T-cell (primary cell): Measurements from ENCODE around the gene IL37. TPM values are rescaled to one million over a fixed set of nuclear protein-coding genes. Genes with fewer than 3 reads are reported as not detected.

Experiments used
- ATAC-seq, 4 experiments: fragments of 200-7000 bp in 3 of 4; fragments of 150-1000 bp in 1 of 4; cut with Tn5 transposase; replicated peaks in 1 of 4; 1 replicate in 3 of 4; 2 replicates in 1 of 4; pipeline ENCODE4 v1.10.0; 2021; ENCODE audit warnings: moderate library complexity in 3 of 4, mild to moderate bottlenecking in 2 of 4, moderate number of reproducible peaks in 1 of 4
- CTCF ChIA-PET, 2 donors: fragments of 300-600 bp; sonication (Branson Sonifier 250); formaldehyde crosslinking; loops; one replicate each; lab custom pipeline; 2022; ENCODE audit warnings: antibody characterized with exemption in 2 of 2; lab: Charles Lee
- POLR2A ChIA-PET, 2 donors: fragments of 300-600 bp; sonication (Branson Sonifier 250); formaldehyde crosslinking; loops; one replicate each; lab custom pipeline; 2022; ENCODE audit warnings: antibody characterized with exemption in 2 of 2; lab: Charles Lee
- DNase-seq, 35 experiments: peaks; one replicate each; pipeline versions ENCODE4 v3.0.0 to v3.0.0-alpha.2; 2013 to 2023
- H3K27ac ChIP-seq: one replicate; pipeline ENCODE4 v1.5.1; 2013; ENCODE audit warnings: low read length
- H3K27me3 ChIP-seq, 2 experiments: replicated peaks in 1 of 2; 1 replicate in 1 of 2; 2 replicates in 1 of 2; pipeline versions ENCODE4 v1.6.1 to v1.7.0; 2013; ENCODE audit warnings: low read length in 1 of 2, mixed read lengths in 1 of 2; ENCODE audit not compliant: control insufficient read depth in 2 of 2, insufficient read depth in 2 of 2; ENCODE audit errors: extremely low read depth in 1 of 2
- H3K36me3 ChIP-seq, 2 donors: 1 replicate in 1 of 2; 2 replicates in 1 of 2; pipeline versions ENCODE4 v1.6.1 to v1.7.0; 2013; ENCODE audit warnings: low read length in 1 of 2; ENCODE audit not compliant: control insufficient read depth in 2 of 2, insufficient read depth in 1 of 2; ENCODE audit errors: extremely low read depth in 1 of 2
- H3K4me1 ChIP-seq, 2 experiments: 1 replicate in 1 of 2; 2 replicates in 1 of 2; pipeline versions ENCODE4 v1.6.1 to v1.7.0; 2013; ENCODE audit warnings: low read length in 2 of 2, mixed read lengths in 1 of 2; ENCODE audit not compliant: insufficient read depth in 2 of 2, control insufficient read depth in 1 of 2; ENCODE audit errors: extremely low read depth in 1 of 2
- H3K4me3 ChIP-seq, 2 donors: 1 replicate in 1 of 2; 2 replicates in 1 of 2; pipeline versions ENCODE4 v1.5.1 to v1.7.0; 2013; ENCODE audit warnings: mild to moderate bottlenecking in 2 of 2, low read length in 1 of 2, moderate library complexity in 1 of 2; ENCODE audit not compliant: control insufficient read depth in 1 of 2; ENCODE audit errors: extremely low read depth in 1 of 2
- H3K9me3 ChIP-seq: 2 replicates; pipeline ENCODE4 v1.7.0; 2013
- H3K27ac Mint-ChIP-seq, 2 donors: one replicate each; pipeline ENCODE4 v1.8.0; 2020 to 2021; ENCODE audit warnings: mild to moderate bottlenecking in 2 of 2, mixed read lengths in 2 of 2
- H3K27me3 Mint-ChIP-seq, 2 donors: one replicate each; pipeline ENCODE4 v1.8.0; 2021 to 2022; ENCODE audit warnings: mixed read lengths in 2 of 2
- H3K36me3 Mint-ChIP-seq: one replicate; pipeline ENCODE4 v1.8.0; 2021; ENCODE audit warnings: mixed read lengths
- H3K4me1 Mint-ChIP-seq, 3 donors: one replicate each; pipeline ENCODE4 v1.8.0; 2020 to 2022; ENCODE audit warnings: mixed read lengths in 3 of 3, mild to moderate bottlenecking in 1 of 3
- H3K4me3 Mint-ChIP-seq, 3 donors: one replicate each; pipeline ENCODE4 v1.8.0; 2020 to 2022; ENCODE audit warnings: mild to moderate bottlenecking in 3 of 3, mixed read lengths in 3 of 3, moderate library complexity in 3 of 3
- H3K9me3 Mint-ChIP-seq, 3 donors: one replicate each; pipeline ENCODE4 v1.8.0; 2020 to 2022; ENCODE audit warnings: mixed read lengths in 3 of 3
- WGBS: methylation state at CpG from one replicate; pipeline ENCODE4 v1.1.5; 2013; ENCODE audit warnings: missing lambda C conversion rate; ENCODE audit not compliant: insufficient coverage; 5-methylcytosine and 5-hydroxymethylcytosine counted together
- total RNA-seq, 35 experiments: library from RNA in 6 of 35; stranded (reverse) in 6 of 35; fragments of 120-200 nt in 1 of 35; gene quantifications; one replicate each; pipeline versions ENCODE4 v1.2.1 to v1.2.4 and lab custom pipeline; 2013 to 2026

IL37 gene
- total RNA-seq, 5 donors from 2014 or later (not counting 1 experiment from before 2014, with no cell fraction given): not detected

DNA sequence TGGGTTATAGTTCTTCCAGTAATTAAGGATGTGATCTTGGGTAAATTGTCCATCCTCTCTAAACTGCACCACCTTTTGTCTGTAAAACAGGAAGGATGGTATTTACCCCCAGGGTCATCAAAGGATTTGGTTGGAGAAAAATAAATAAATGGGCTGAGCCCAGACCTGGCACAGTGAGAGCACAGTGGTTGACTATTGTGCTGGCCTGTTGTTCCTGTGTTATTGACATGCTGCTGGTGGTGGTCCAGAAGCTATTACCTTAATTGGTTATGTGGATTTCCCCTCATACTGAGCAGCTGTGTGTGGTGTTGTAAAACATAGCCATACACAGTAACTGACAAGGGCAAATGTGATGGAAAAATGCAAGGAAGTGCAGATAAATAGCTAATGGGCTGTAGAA, 746 bp upstream of the IL37 start:
- ChIA-PET POLR2A (no interaction called here), CTCF (no interaction called here)
- DNase-seq (no peak), ATAC-seq (no peak)
- Mint-ChIP-seq H3K9me3 (no peaks in the 10 kb centered on the region), H3K36me3 (peaks cover 3% of the 10 kb centered on the region), H3K4me3 (no peak overlapping the region), H3K27me3 (peaks cover 0 to 4% of the 10 kb centered on the region in 2 donors), H3K27ac (no peak overlapping the region), H3K4me1 (peaks cover 0 to 4% (median 2%) of the 10 kb centered on the region in 3 donors)
- Histone ChIP-seq H3K27me3 (no peaks in the 10 kb centered on the region), H3K4me3 (no peak overlapping the region), H3K36me3 (no peaks in the 10 kb centered on the region), H3K27ac (no peak overlapping the region), H3K9me3 (no peaks in the 10 kb centered on the region), H3K4me1 (peaks cover 0 to 14% of the 10 kb centered on the region in 2 experiments)

DNA sequence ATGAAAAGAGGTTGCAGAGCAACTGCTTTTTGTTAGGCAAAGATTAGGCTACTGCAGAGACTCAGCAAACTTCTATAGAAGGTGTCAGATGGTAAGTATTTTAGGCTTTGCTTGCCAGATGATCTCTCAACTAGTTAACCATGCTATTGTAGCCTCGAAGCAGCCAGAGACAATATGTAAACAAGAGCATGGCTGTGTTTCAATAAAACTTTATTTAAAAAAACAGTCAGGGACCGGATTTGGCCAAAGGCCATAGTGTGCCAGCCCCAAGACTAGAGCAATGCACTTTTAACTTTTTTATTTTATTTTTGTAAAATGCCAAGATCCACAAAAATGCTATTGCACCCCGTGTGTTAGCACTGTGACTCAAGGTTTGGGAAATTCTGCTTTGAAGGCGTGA, 1.4 kb downstream of the IL37 start:
- DNase-seq (no peak), ATAC-seq (no peak)
- H3K27me3 Mint-ChIP-seq: peaks cover 0 to 4% of the 10 kb centered on the region in 2 donors
- no peaks in the 10 kb centered on the region for H3K27me3 ChIP-seq
- ChIA-PET POLR2A (no interaction called here), CTCF (no interaction called here)
- no peak overlapping the region for H3K27ac Mint-ChIP-seq
- no peaks in the 10 kb centered on the region for H3K9me3 ChIP-seq
- no peaks in the 10 kb centered on the region for H3K36me3 ChIP-seq
- 88% methylated on average over 3 of the region's 4 CpGs for WGBS
- H3K4me3 ChIP-seq: no peak overlapping the region
- no peak overlapping the region for H3K4me3 Mint-ChIP-seq
- H3K4me1 ChIP-seq: peaks cover 0 to 31% of the 10 kb centered on the region in 2 experiments
- H3K27ac ChIP-seq: no peak overlapping the region
- H3K9me3 Mint-ChIP-seq: no peaks in the 10 kb centered on the region
- peaks cover 3% of the 10 kb centered on the region for H3K36me3 Mint-ChIP-seq
- peaks cover 6 to 14% (median 7%) of the 10 kb centered on the region in 3 donors for H3K4me1 Mint-ChIP-seq

DNA sequence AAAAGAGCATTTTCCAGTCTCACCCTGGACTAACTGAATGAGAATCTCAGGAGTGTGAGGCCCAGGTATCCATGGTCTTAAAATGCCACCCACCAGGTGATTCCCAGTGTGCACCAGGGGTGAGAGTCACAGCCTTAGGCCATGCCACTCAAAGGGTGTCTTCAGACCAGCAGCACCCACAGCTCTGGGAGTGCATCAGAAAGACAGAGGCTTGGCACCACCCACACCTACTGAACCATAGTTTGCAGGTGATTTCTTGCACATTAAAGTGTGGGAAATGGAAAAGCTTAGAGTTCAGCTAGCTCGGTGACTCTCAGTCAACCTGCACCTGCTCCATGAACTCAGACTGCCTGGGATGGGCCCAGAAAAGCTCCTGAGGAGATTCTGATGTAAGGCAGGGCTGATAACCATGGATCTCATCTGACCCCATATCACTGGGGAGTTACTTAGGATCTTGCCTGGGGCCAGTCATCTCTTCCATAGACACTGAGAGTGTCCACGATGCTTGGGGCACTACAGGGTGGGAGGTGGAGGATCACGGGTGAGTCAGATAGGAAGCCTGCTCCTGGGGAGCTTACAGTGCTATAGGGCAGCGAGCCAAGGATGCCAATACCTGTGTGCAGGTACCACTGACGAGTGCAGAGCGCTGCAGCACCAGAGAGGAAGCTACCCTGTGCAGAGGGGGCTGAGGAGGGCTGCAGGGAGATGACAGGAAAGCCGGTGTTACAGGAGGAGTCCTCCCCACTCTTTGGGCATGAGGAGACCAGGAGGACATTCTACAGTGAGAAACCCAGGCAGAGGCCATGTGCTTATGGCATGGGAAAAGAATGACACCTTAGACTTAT, 4.6 kb downstream of the IL37 start:
- Histone ChIP-seq H3K27me3 (no peaks in the 10 kb centered on the region), H3K27ac (peak overlapping the region; percentile 60), H3K4me3 (no peak overlapping the region), H3K4me1 (peaks cover 0 to 31% of the 10 kb centered on the region in 2 experiments), H3K36me3 (no peaks in the 10 kb centered on the region), H3K9me3 (no peaks in the 10 kb centered on the region)
- H3K36me3 Mint-ChIP-seq: no peaks in the 10 kb centered on the region
- ChIA-PET CTCF (no interaction called here), POLR2A (no interaction called here)
- H3K4me3 Mint-ChIP-seq: no peak overlapping the region
- peaks cover 0 to 3% (median 2%) of the 10 kb centered on the region in 3 donors for H3K9me3 Mint-ChIP-seq
- peak overlapping the region in 1 of 2 donors; percentile 45 for H3K27ac Mint-ChIP-seq
- DNase-seq: no peak
- ATAC-seq: peak in 1 of 4 experiments; percentile 48
- peaks cover 6 to 14% (median 7%) of the 10 kb centered on the region in 3 donors for H3K4me1 Mint-ChIP-seq
- WGBS: 36% methylated on average over 6 of the region's 7 CpGs
- H3K27me3 Mint-ChIP-seq: no peaks in the 10 kb centered on the region

DNA sequence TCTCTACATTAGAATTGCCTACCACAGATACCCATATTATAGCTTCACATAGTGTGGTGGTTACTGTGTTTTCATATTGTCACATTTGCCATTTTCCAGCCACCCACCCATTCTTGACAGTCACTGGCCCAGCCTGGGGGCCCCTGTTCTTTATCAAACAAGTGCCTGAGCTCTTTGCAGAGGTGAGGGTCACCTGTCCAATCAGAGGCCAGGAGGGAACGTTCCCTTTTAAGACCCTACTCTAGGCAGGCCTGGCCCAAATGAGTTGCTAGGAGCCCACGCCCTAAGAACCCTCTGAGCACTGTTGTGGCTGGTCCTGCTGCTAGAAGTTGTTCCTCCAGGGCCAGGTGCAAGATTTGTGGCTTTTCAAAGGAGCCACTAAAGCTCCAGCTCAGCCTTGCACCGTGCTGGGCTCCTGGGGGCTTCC, 5.2 kb downstream of the IL37 start:
- H3K4me1 Mint-ChIP-seq: peaks cover 6 to 16% (median 7%) of the 10 kb centered on the region in 3 donors
- no peaks in the 10 kb centered on the region for H3K36me3 ChIP-seq
- H3K27me3 Mint-ChIP-seq: no peaks in the 10 kb centered on the region
- 17% methylated on average over 3 of the region's 3 CpGs for WGBS
- ChIA-PET POLR2A (no interaction called here), CTCF (no interaction called here)
- H3K27ac Mint-ChIP-seq: peak overlapping the region; percentile 29 to 62
- peak overlapping the region; percentile 60 for H3K27ac ChIP-seq
- ATAC-seq: peak in 2 of 4 experiments; percentile 42 to 56
- H3K36me3 Mint-ChIP-seq: no peaks in the 10 kb centered on the region
- no peak overlapping the region for H3K4me3 Mint-ChIP-seq
- H3K4me3 ChIP-seq: no peak overlapping the region
- peaks cover 0 to 3% (median 2%) of the 10 kb centered on the region in 3 donors for H3K9me3 Mint-ChIP-seq
- no peaks in the 10 kb centered on the region for H3K27me3 ChIP-seq
- DNase-seq: peak in 1 of 35 experiments; percentile 28
- H3K4me1 ChIP-seq: peaks cover 0 to 36% of the 10 kb centered on the region in 2 experiments
- no peaks in the 10 kb centered on the region for H3K9me3 ChIP-seq

DNA sequence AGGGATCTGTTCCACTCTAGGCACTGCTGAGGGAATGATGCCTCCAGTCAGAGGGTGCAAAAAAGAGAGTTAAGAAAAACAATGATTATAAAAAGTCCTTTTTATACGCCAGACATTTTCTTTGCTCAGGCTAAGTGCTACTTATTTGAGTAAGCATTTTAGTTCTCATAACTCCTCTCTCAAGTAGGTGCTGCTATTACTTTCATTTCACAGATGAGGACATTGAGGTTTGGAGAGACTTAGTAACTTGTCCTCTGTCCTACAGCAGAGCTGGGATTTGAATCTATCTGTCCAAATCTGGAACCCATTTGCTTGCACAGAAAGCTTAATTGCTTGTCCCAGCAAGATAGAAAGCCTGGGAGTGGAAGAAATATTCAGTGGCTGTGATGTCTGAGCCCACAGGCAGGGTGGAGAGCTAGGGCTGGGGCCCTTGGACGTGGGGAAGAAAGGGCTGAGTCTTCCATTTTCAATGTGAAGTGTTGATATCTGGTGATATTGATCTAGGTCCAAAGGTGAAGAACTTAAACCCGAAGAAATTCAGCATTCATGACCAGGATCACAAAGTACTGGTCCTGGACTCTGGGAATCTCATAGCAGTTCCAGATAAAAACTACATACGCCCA, 5.8 kb downstream of the IL37 start:
- H3K4me1 ChIP-seq: peaks cover 0 to 38% of the 10 kb centered on the region in 2 experiments
- H3K27ac ChIP-seq: peak overlapping the region; percentile 60
- CTCF ChIA-PET: no interaction called here
- ATAC-seq (peak in 1 of 4 experiments; percentile 20), DNase-seq (no peak)
- 56% methylated on average over 1 of the region's 4 CpGs for WGBS
- H3K9me3 ChIP-seq: no peaks in the 10 kb centered on the region
- peak overlapping the region; percentile 29 to 62 for H3K27ac Mint-ChIP-seq
- H3K9me3 Mint-ChIP-seq: peaks cover 0 to 3% (median 2%) of the 10 kb centered on the region in 3 donors
- peaks cover 6 to 16% (median 7%) of the 10 kb centered on the region in 3 donors for H3K4me1 Mint-ChIP-seq
- H3K27me3 Mint-ChIP-seq: no peaks in the 10 kb centered on the region
- H3K4me3 Mint-ChIP-seq: no peak overlapping the region
- H3K4me3 ChIP-seq: no peak overlapping the region
- POLR2A ChIA-PET: no interaction called here
- H3K36me3 ChIP-seq: no peaks in the 10 kb centered on the region
- no peaks in the 10 kb centered on the region for H3K27me3 ChIP-seq
- no peaks in the 10 kb centered on the region for H3K36me3 Mint-ChIP-seq

DNA sequence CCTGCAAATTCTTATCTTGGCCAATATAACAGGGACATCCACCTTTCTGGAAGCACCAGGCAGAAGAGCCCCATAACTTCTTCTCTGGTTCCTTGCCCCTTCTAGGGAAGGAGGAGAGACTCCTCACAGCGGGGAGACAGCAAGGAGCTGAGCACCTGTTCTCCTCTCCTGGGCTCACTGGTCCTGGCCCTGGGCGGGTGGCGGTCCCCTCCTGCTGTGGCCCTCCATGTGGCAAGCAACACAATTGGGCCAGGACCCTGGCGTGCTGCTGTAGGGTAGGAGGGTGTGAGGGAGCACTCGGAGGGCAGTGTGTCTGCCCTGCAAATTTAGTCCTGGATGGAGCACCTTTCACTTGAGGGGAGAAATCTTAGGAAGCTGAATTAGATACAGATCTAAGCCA, 6.9 kb downstream of the IL37 start:
- no peak overlapping the region for H3K27ac Mint-ChIP-seq
- CTCF ChIA-PET: interaction anchor here in 1 of 2 donors (1.3 kb wide), 1 partner anchor 24 kb away, joined by 9 read pairs; no protein-coding TSS in a partner anchor
- H3K4me1 Mint-ChIP-seq: peaks cover 6 to 16% (median 7%) of the 10 kb centered on the region in 3 donors
- no peak overlapping the region for H3K27ac ChIP-seq
- H3K9me3 ChIP-seq: no peaks in the 10 kb centered on the region
- ATAC-seq: no peak
- H3K27me3 ChIP-seq: no peaks in the 10 kb centered on the region
- H3K4me3 Mint-ChIP-seq: no peak overlapping the region
- POLR2A ChIA-PET: interaction anchor here in 1 of 2 donors (0.6 kb wide), 1 partner anchor 891 kb away, joined by 5 read pairs; no protein-coding TSS in a partner anchor
- no peaks in the 10 kb centered on the region for H3K36me3 ChIP-seq
- no peak overlapping the region for H3K4me3 ChIP-seq
- no peaks in the 10 kb centered on the region for H3K36me3 Mint-ChIP-seq
- DNase-seq: no peak
- no peaks in the 10 kb centered on the region for H3K27me3 Mint-ChIP-seq
- H3K4me1 ChIP-seq: peaks cover 0 to 38% of the 10 kb centered on the region in 2 experiments
- WGBS: 100% methylated on average over 3 of the region's 5 CpGs
- H3K9me3 Mint-ChIP-seq: peaks cover 0 to 3% (median 2%) of the 10 kb centered on the region in 3 donors
